HuH-7.5 (cell line): ENCODE measurements around the gene COG7.
"Not testable (repeated sequence)": the region's sequence is repeated elsewhere in the genome, so short reads cannot be mapped to it uniquely, and the experiment has no call there.

Source experiments
- DNase-seq: peaks from one replicate; pipeline ENCODE4 v3.0.0; 2011; ENCODE audit warnings: low spot score

Gene COG7

GRCh38 chr16:23408823-23409298 is 44.1 kb downstream of the COG7 start:
- peak; percentile 31 for DNase-seq

DNA sequence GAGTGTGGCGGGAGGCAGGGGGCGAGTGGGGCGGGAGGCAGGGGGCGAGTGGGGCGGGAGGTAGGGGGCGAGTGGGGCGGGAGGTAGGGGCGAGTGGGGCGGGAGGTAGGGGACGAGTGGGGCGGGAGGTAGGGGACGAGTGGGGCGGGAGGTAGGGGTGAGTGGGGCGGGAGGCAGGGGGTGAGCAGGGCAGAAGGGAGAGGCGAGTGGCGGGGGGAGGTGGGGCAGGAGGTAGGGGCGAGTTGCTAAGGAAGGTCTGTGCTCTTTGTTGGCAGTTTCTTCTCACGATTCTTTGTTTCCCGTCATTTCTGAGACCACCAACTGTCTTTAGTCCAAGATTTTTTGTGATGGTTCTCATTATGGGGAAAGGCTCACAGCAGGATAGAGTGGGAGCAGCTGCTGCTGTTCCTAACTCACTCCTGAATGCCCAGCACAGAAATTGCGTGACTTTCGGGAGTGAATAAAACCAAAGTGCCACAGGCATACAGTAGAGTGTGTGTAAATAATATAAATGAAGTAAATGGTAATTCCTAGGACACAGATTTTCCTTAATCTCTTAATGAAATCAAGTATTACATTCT is 44.7 kb downstream of the COG7 start:
- no peak for DNase-seq

- DNase-seq, result no peak
These were observed 45.4 kb downstream of the COG7 start for GRCh38 chr16:23407436-23408127.

GRCh38 chr16:23406546-23407240 is 46.3 kb downstream of the COG7 start:
- no peak for DNase-seq

- no peak for DNase-seq
These were observed 47.0 kb downstream of the COG7 start for GRCh38 chr16:23406024-23406423.

GRCh38 chr16:23403547-23403946 is 49.4 kb downstream of the COG7 start:
- DNase-seq, result no peak

GRCh38 chr16:23402100-23402499 is 50.9 kb downstream of the COG7 start:
- no peak for DNase-seq

GRCh38 chr16:23401139-23401538 is 51.9 kb downstream of the COG7 start:
- no peak for DNase-seq

DNA sequence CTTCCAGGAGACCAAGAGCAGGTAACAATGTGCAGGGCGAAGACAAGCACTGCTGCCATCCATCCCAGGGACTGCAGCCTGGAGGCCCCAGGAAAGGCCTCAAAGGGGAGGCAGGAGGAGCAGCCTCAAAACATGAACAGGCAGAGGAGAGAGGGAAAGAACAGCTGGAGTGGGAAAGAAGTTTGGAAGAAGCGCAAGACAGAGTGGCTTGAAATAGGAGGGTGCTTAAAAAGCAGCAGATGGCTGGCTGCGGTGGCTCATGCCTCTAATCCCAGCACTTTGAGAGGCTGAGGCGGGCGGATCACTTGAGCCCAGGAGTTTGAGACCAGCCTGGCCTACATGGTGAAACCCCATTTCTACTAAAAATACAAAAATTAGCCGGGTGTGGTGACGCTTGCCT is 52.5 kb downstream of the COG7 start:
- DNase-seq, result not testable (repeated sequence)

- no peak for DNase-seq
These were observed 53.8 kb downstream of the COG7 start for GRCh38 chr16:23398987-23399805.

DNA sequence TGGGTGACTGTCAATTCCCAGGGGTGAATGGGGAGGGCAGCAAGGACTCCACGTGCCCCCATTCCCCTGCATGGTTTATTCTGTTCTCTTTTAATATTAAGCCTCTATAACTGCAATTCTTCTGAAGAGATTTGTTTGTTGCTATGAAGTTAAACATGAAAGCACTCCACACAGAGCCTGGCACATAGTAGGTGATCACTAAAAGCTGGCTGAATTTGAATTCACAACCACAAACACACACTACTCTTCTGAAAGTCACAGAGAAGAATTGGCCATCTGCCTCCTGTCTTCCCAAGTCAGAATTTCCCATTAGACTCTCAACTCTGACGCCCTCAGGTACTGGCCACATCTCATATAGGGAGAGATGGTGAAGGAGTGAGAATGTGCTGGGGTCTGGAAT is 55.5 kb downstream of the COG7 start:
- no peak for DNase-seq

- no peak for DNase-seq
These were observed 57.3 kb downstream of the COG7 start for GRCh38 chr16:23395732-23396131.

DNA sequence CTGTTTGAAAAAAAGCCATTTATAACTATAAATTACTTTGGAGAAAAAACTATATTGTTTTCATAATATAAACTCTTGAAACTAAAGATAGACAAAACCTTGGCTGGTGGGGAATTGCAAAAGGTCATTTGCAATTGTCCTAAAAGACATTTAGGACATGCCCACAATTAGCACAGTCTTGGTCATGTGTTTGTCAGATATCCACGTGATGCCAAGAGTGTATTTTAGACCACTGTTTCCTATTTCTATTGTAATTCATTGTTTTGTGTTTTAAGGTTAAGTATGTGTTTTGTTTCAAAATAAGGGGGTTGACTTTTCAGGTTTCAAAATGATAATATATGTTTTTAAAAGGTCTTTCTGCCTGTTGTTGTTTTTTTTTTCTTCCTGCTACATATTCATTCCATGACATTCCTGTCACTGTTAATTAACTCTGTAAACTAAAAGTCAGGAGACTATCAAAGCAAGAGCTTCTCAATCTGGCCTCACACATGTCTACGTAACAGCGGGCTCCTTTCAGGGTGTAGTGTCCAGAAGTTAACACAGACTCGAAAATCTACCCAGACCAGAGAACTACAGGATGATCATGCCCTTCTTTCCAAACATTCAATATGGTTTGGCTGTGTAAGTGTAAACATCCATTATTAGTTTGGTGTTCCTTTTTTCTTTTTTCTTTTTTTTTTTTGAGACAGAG is 58.7 kb downstream of the COG7 start:
- DNase-seq, result no peak

- no peak for DNase-seq
These were observed 60.8 kb downstream of the COG7 start for GRCh38 chr16:23392223-23392600.

GRCh38 chr16:23391381-23392222 is 61.4 kb downstream of the COG7 start:
- no peak for DNase-seq

DNA sequence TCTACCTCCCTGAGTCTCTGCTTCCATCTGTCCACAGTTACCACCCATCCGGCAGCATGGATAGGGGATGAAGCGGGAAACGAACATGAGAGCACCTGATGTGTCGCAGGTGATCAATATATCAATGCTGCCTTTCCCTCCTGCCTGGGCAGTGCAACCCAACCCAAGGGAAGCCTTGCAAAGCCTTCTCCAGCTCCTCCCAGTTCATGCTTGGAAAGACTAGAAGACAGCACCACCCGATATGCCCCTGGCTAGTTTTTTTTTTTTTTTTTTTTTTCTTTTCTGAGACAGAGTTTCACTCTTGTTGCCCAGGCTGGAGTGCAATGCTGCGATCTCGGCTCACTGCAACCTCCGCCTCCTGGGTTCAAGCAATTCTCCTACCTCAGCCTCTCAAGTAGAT is 63.1 kb downstream of the COG7 start:
- DNase-seq, result not testable (repeated sequence)

DNA sequence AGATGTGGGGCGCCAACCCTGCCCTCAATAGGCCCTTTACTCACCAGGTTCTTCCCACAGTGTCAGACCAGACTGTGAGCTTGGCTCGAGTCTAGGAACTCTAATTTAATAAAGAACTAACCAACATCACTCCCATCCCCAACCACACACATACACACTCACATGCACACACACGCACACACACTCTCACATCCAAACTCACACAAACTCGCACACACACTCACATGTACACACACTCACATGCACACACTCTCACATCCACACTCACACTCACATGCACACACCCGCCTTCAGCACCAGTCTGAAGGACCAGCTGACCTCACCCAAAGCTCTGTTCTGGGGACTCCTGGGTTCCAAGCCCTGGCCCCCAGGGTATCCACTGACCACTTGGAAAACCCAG is 63.8 kb downstream of the COG7 start:
- DNase-seq, result no peak

- no peak for DNase-seq
These were observed 64.2 kb downstream of the COG7 start for GRCh38 chr16:23388786-23389185.

- DNase-seq, result no peak
These were observed 65.3 kb downstream of the COG7 start for GRCh38 chr16:23387666-23388065.

GRCh38 chr16:23385441-23385840 is 67.5 kb downstream of the COG7 start:
- no peak for DNase-seq

GRCh38 chr16:23384878-23385277 is 68.1 kb downstream of the COG7 start:
- no peak for DNase-seq
